Measurements from ENCODE around the gene CELF3.

CELF3 gene

GRCh38 chr1:151701515-151701914 is 15.1 kb downstream of the CELF3 start:
- H3K27me3 ChIP-seq (ENCODE audit: low read depth, low read length) = no peaks in the 10 kb centered on the region
- no peaks in the 10 kb centered on the region for H3K9me3 ChIP-seq (ENCODE audit: insufficient read depth, low read length)
- TF ChIP-seq EZH2phosphoT487 (IDR thresholded peaks at IDR 0.05; ENCODE audit: low read depth) (no peak), CTCF (IDR thresholded peaks at IDR 0.05; ENCODE audit: low read depth, low read length) (no peak)
- no peak overlapping the region for H3K27ac ChIP-seq (ENCODE audit: low read length)
- H3K4me1 ChIP-seq (ENCODE audit: low read length) = peaks cover 12% of the 10 kb centered on the region
- H2AFZ ChIP-seq (ENCODE audit: low read depth, low read length) = no peak overlapping the region
- H4K20me1 ChIP-seq (ENCODE audit: insufficient read depth, low read length) = 0 out of 2 replicates have a peak, but pooled peaks cover 10% of the 10 kb centered on the region
- no peaks in the 10 kb centered on the region for H3K79me2 ChIP-seq (ENCODE audit: low read length)
- no peak overlapping the region for H3K4me3 ChIP-seq (ENCODE audit: low read length)
- no peak overlapping the region for H3K9ac ChIP-seq (ENCODE audit: low read length)
- peaks cover 22% of the 10 kb centered on the region for H3K36me3 ChIP-seq (replicated peaks; ENCODE audit: low read depth, low read length)
- no peak overlapping the region for H3K4me2 ChIP-seq (ENCODE audit: low read length)

- Histone ChIP-seq H3K4me3 (ENCODE audit: low read length) (no peak overlapping the region), H4K20me1 (ENCODE audit: insufficient read depth, low read length) (no peaks in the 10 kb centered on the region), H3K27me3 (ENCODE audit: low read depth, low read length) (no peaks in the 10 kb centered on the region), H3K36me3 (replicated peaks; ENCODE audit: low read depth, low read length) (peaks cover 11% of the 10 kb centered on the region), H3K4me2 (ENCODE audit: low read length) (no peak overlapping the region), H2AFZ (ENCODE audit: low read depth, low read length) (no peak overlapping the region), H3K27ac (ENCODE audit: low read length) (no peak overlapping the region), H3K9me3 (ENCODE audit: insufficient read depth, low read length) (no peaks in the 10 kb centered on the region), H3K4me1 (ENCODE audit: low read length) (no peaks in the 10 kb centered on the region), H3K79me2 (ENCODE audit: low read length) (no peaks in the 10 kb centered on the region), H3K9ac (ENCODE audit: low read length) (no peak overlapping the region)
- peak; percentile 72 for TF ChIP-seq CTCF (IDR thresholded peaks at IDR 0.05; ENCODE audit: low read depth, low read length)
- no peak for TF ChIP-seq EZH2phosphoT487 (IDR thresholded peaks at IDR 0.05; ENCODE audit: low read depth)
Measured at GRCh38 chr1:151693057-151693651, 23.4 kb downstream of the CELF3 start.

- no peaks in the 10 kb centered on the region for H4K20me1 ChIP-seq (ENCODE audit: insufficient read depth, low read length)
- no peaks in the 10 kb centered on the region for H3K79me2 ChIP-seq (ENCODE audit: low read length)
- H3K27ac ChIP-seq (ENCODE audit: low read length) = no peak overlapping the region
- H3K4me3 ChIP-seq (ENCODE audit: low read length) = no peak overlapping the region
- TF ChIP-seq CTCF (IDR thresholded peaks at IDR 0.05; ENCODE audit: low read depth, low read length) (no peak), EZH2phosphoT487 (IDR thresholded peaks at IDR 0.05; ENCODE audit: low read depth) (no peak)
- H3K9me3 ChIP-seq (ENCODE audit: insufficient read depth, low read length) = no peaks in the 10 kb centered on the region
- no peaks in the 10 kb centered on the region for H3K4me1 ChIP-seq (ENCODE audit: low read length)
- H2AFZ ChIP-seq (ENCODE audit: low read depth, low read length) = no peak overlapping the region
- no peaks in the 10 kb centered on the region for H3K27me3 ChIP-seq (ENCODE audit: low read depth, low read length)
- no peak overlapping the region for H3K4me2 ChIP-seq (ENCODE audit: low read length)
- peaks cover 10% of the 10 kb centered on the region for H3K36me3 ChIP-seq (replicated peaks; ENCODE audit: low read depth, low read length)
- H3K9ac ChIP-seq (ENCODE audit: low read length) = no peak overlapping the region
Measured at GRCh38 chr1:151692226-151692625, 24.4 kb downstream of the CELF3 start.

GRCh38 chr1:151689494-151689893 is 27.1 kb downstream of the CELF3 start:
- H3K9ac ChIP-seq (ENCODE audit: low read length) = no peak overlapping the region
- no peak for TF ChIP-seq EZH2phosphoT487 (IDR thresholded peaks at IDR 0.05; ENCODE audit: low read depth)
- TF ChIP-seq CTCF (IDR thresholded peaks at IDR 0.05; ENCODE audit: low read depth, low read length) = no peak
- no peaks in the 10 kb centered on the region for H3K79me2 ChIP-seq (ENCODE audit: low read length)
- no peak overlapping the region for H3K4me3 ChIP-seq (ENCODE audit: low read length)
- H3K4me2 ChIP-seq (ENCODE audit: low read length) = no peak overlapping the region
- peaks cover 8% of the 10 kb centered on the region for H3K36me3 ChIP-seq (replicated peaks; ENCODE audit: low read depth, low read length)
- H3K27me3 ChIP-seq (ENCODE audit: low read depth, low read length) = no peaks in the 10 kb centered on the region
- no peaks in the 10 kb centered on the region for H3K4me1 ChIP-seq (ENCODE audit: low read length)
- no peaks in the 10 kb centered on the region for H3K9me3 ChIP-seq (ENCODE audit: insufficient read depth, low read length)
- no peak overlapping the region for H2AFZ ChIP-seq (ENCODE audit: low read depth, low read length)
- H4K20me1 ChIP-seq (ENCODE audit: insufficient read depth, low read length) = no peaks in the 10 kb centered on the region
- H3K27ac ChIP-seq (ENCODE audit: low read length) = no peak overlapping the region

Data from OCI-LY3 (cell line).